PC-3 (cell line): ENCODE results near the gene JAG2. TPM values are rescaled to one million over a fixed set of nuclear protein-coding genes. Genes with fewer than 3 reads are reported as not detected.
"Not testable (repeated sequence)": the region's sequence is repeated elsewhere in the genome, so short reads cannot be mapped to it uniquely, and the experiment has no call there.

Experiments
- ATAC-seq: fragments of 200-7000 bp; cut with Tn5 transposase; 2 replicates; pipeline ENCODE4 v1.9.1; 2020; ENCODE audit warnings: mild to moderate bottlenecking, moderate library complexity
- BruUV-seq: library from RNA; stranded (reverse); fragments of 400-500 nt; replicated peaks from 2 replicates; lab custom pipeline; 2021; lab: Mats Ljungman, UMichigan
- CTCF ChIA-PET: fragments of 300-600 bp; sonication (Branson Sonifier 250); formaldehyde crosslinking; loops from one replicate; lab custom pipeline; 2022; ENCODE audit warnings: antibody characterized with exemption; lab: Charles Lee
- POLR2A ChIA-PET: fragments of 300-600 bp; sonication (Branson Sonifier 250); formaldehyde crosslinking; loops from one replicate; lab custom pipeline; 2022; ENCODE audit warnings: antibody characterized with exemption; ENCODE audit not compliant: unreplicated experiment; lab: Charles Lee
- DNase-seq: peaks from one replicate; pipeline ENCODE4 v3.0.0-alpha.2; 2015
- H2AFZ ChIP-seq: fragments of 300-600 bp; sonication (generic); 2 replicates; pipeline ENCODE4 v1.6.0; 2016; ENCODE audit warnings: antibody characterized with exemption, low read length
- H3F3A ChIP-seq: fragments of 300-600 bp; sonication (generic); one replicate; pipeline ENCODE4 v1.6.0; 2017; ENCODE audit warnings: antibody characterized with exemption, low read length, control low read depth, mild to moderate bottlenecking; ENCODE audit not compliant: unreplicated experiment
- H3K27ac ChIP-seq: fragments of 300-600 bp; sonication (generic); 2 replicates; pipeline ENCODE4 v1.5.1; 2016; ENCODE audit warnings: mild to moderate bottlenecking, low read length
- H3K27me3 ChIP-seq: fragments of 300-600 bp; sonication (generic); 2 replicates; pipeline ENCODE4 v1.6.1; 2016; ENCODE audit warnings: low read length, mixed read lengths
- H3K36me3 ChIP-seq: fragments of 300-600 bp; sonication (generic); 2 replicates; pipeline ENCODE4 v1.6.1; 2016; ENCODE audit warnings: low read depth, mixed run types, low read length, mixed read lengths
- H3K4me1 ChIP-seq: fragments of 300-600 bp; sonication (generic); 2 replicates; pipeline ENCODE4 v1.5.1; 2016; ENCODE audit warnings: low read length; ENCODE audit not compliant: insufficient read depth
- H3K4me2 ChIP-seq: fragments of 300-600 bp; sonication (generic); 2 replicates; pipeline ENCODE4 v1.6.0; 2016; ENCODE audit warnings: low read length
- H3K4me3 ChIP-seq: fragments of 300-600 bp; sonication (generic); 2 replicates; pipeline ENCODE4 v1.5.1; 2016; ENCODE audit warnings: mild to moderate bottlenecking, low read length, mixed read lengths
- H3K79me2 ChIP-seq: fragments of 300-600 bp; sonication (generic); 2 replicates; pipeline ENCODE4 v1.6.1; 2017; ENCODE audit warnings: low read length, mixed read lengths
- H3K9ac ChIP-seq: fragments of 300-600 bp; sonication (generic); 2 replicates; pipeline ENCODE4 v1.6.0; 2016; ENCODE audit warnings: mild to moderate bottlenecking, low read length
- H3K9me2 ChIP-seq: fragments of 300-600 bp; sonication (generic); replicated peaks from 2 replicates; pipeline ENCODE4 v1.6.1; 2016; ENCODE audit warnings: mixed run types, low read length, mixed read lengths
- H3K9me3 ChIP-seq: fragments of 300-600 bp; sonication (generic); 2 replicates; pipeline ENCODE4 v1.6.1; 2016; ENCODE audit warnings: low read length, mixed read lengths
- H4K20me1 ChIP-seq: fragments of 300-600 bp; sonication (generic); 2 replicates; pipeline ENCODE4 v1.6.1; 2016; ENCODE audit warnings: low read length, mixed read lengths
- CTCF ChIP-seq: fragments of 300-600 bp; sonication (generic); conservative IDR thresholded peaks from 2 replicates; pipeline ENCODE4 v1.5.1; 2017; ENCODE audit warnings: antibody characterized with exemption, low read depth, mild to moderate bottlenecking, low read length
- EZH2 ChIP-seq: fragments of 300-600 bp; sonication (generic); IDR thresholded peaks from one replicate; pipeline ENCODE4 v1.6.1; 2017; ENCODE audit warnings: antibody characterized with exemption, mild to moderate bottlenecking, low read length; ENCODE audit not compliant: unreplicated experiment
- EZH2phosphoT487 ChIP-seq: fragments of 300-600 bp; sonication (generic); IDR thresholded peaks from 2 replicates; pipeline ENCODE4 v1.6.1; 2018; ENCODE audit warnings: mild to moderate bottlenecking, antibody characterized with exemption, low read length, borderline replicate concordance
- intact Hi-C: fragments of 100-400 bp; cut with micrococcal nuclease; formaldehyde crosslinking; loops from 2 replicates; pipeline ENCODE4 v1.9.0; 2023
- total RNA-seq: library from RNA; depleted of rRNA; stranded (reverse); fragments of >200 nt; gene quantifications from 2 replicates; pipeline ENCODE4 v1.2.3, GENCODE V29; 2014

The JAG2 gene
- total RNA-seq, 1 experiment from 2014 or later: 57.1 TPM

- TF ChIP-seq EZH2phosphoT487 (no peak), EZH2 (no peak), CTCF (no peak)
- Histone ChIP-seq H3K9me2 (no peaks in the 10 kb centered on the region), H3K4me2 (peak overlapping the region; percentile 81), H3K27me3 (no peaks in the 10 kb centered on the region), H3K36me3 (no peaks in the 10 kb centered on the region), H4K20me1 (no peaks in the 10 kb centered on the region), H3K4me1 (peaks cover 22% of the 10 kb centered on the region), H3K4me3 (no peak overlapping the region), H3K9ac (no peak overlapping the region), H3K9me3 (peaks cover 10% of the 10 kb centered on the region; the same call in 1 of the 2 replicates), H3F3A (no peaks in the 10 kb centered on the region), H3K79me2 (no peaks in the 10 kb centered on the region), H3K27ac (peak overlapping the region; percentile 25), H2AFZ (no peak overlapping the region)
- no peak for ATAC-seq
- intact Hi-C loops: no loop called here
- POLR2A ChIA-PET: no interaction called here
- no TSS peak for BruUV-seq
- CTCF ChIA-PET: no interaction called here
- DNase-seq: no peak
Observed at GRCh38 chr14:105117710-105118385, 50.7 kb downstream of the JAG2 start.

- Histone ChIP-seq H3K79me2 (no peaks in the 10 kb centered on the region), H3K4me3 (no peak overlapping the region), H3K36me3 (no peaks in the 10 kb centered on the region), H3F3A (no peaks in the 10 kb centered on the region), H3K4me2 (no peak overlapping the region), H3K9ac (no peak overlapping the region), H4K20me1 (no peaks in the 10 kb centered on the region), H3K4me1 (peaks cover 22% of the 10 kb centered on the region), H3K27ac (no peak overlapping the region), H3K27me3 (no peaks in the 10 kb centered on the region), H3K9me3 (peaks cover 10% of the 10 kb centered on the region; the same call in 1 of the 2 replicates), H3K9me2 (no peaks in the 10 kb centered on the region), H2AFZ (no peak overlapping the region)
- DNase-seq (no peak), ATAC-seq (no peak)
- no TSS peak for BruUV-seq
- POLR2A ChIA-PET: no interaction called here
- TF ChIP-seq CTCF: no peak
- TF ChIP-seq EZH2: no peak
- no peak for TF ChIP-seq EZH2phosphoT487
- CTCF ChIA-PET: no interaction called here
- intact Hi-C loops: no loop called here
Observed at GRCh38 chr14:105117257-105117646, 51.3 kb downstream of the JAG2 start.

GRCh38 chr14:105116451-105117256 is 51.9 kb downstream of the JAG2 start:
- no TSS peak for BruUV-seq

GRCh38 chr14:105109243-105109642 is 59.3 kb downstream of the JAG2 start:
- BruUV-seq, H3K27ac ChIP-seq, H3K4me2 ChIP-seq, H3K9ac ChIP-seq, H4K20me1 ChIP-seq, POLR2A ChIA-PET, DNase-seq, H3K27me3 ChIP-seq, H3K36me3 ChIP-seq, ATAC-seq, H3K9me3 ChIP-seq, H3K4me3 ChIP-seq, H3K79me2 ChIP-seq, intact Hi-C loops, H3K9me2 ChIP-seq, H2AFZ ChIP-seq, H3K4me1 ChIP-seq, H3F3A ChIP-seq, CTCF ChIA-PET: not testable (repeated sequence)

More at GRCh38 chr14:105116451-105117256, 51.9 kb downstream of the JAG2 start:
- CTCF ChIA-PET: no interaction called here
- no peak overlapping the region for H3K4me2 ChIP-seq
- peaks cover 8% of the 10 kb centered on the region; the same call in 1 of the 2 replicates for H3K9me3 ChIP-seq
- no peaks in the 10 kb centered on the region for H4K20me1 ChIP-seq
- no peaks in the 10 kb centered on the region for H3K79me2 ChIP-seq
- no peak overlapping the region for H2AFZ ChIP-seq
- intact Hi-C loops: no loop called here
- ATAC-seq: no peak
- no peaks in the 10 kb centered on the region for H3F3A ChIP-seq
- H3K4me1 ChIP-seq: peaks cover 22% of the 10 kb centered on the region
- no peaks in the 10 kb centered on the region for H3K27me3 ChIP-seq
- H3K36me3 ChIP-seq: no peaks in the 10 kb centered on the region
- TF ChIP-seq EZH2phosphoT487: no peak
- DNase-seq: no peak
- no peak overlapping the region for H3K9ac ChIP-seq
- POLR2A ChIA-PET: no interaction called here
- no peak overlapping the region for H3K4me3 ChIP-seq
- no peaks in the 10 kb centered on the region for H3K9me2 ChIP-seq
- no peak overlapping the region for H3K27ac ChIP-seq
